Sigmoid colon (tissue), 7 donors: ENCODE results near the gene ETAA1. TPM values are rescaled to one million over a fixed set of nuclear protein-coding genes. Genes with fewer than 3 reads are reported as not detected.

Experiments
- DNase-seq: peaks from one replicate; pipeline ENCODE4 v3.0.0-alpha.2; 2019
- H3K27ac ChIP-seq, 4 donors: fragments of 200-600 bp; sonication (generic); one replicate each; pipeline ENCODE4 v1.5.1; 2016 to 2019; ENCODE audit warnings: mild to moderate bottlenecking in 1 of 4
- H3K27me3 ChIP-seq, 3 donors: fragments of 200-600 bp; sonication (generic); one replicate each; pipeline ENCODE4 v1.5.1; 2019; ENCODE audit warnings: mild to moderate bottlenecking in 1 of 3
- H3K36me3 ChIP-seq, 4 donors: fragments of 200-600 bp; sonication (generic); one replicate each; pipeline ENCODE4 v1.5.1; 2016 to 2019
- H3K4me1 ChIP-seq, 4 donors: fragments of 200-600 bp; sonication (generic); one replicate each; pipeline ENCODE4 v1.5.1; 2017 to 2019
- H3K4me3 ChIP-seq, 4 donors: fragments of 200-600 bp; sonication (generic); one replicate each; pipeline ENCODE4 v1.5.1; 2017 to 2019; ENCODE audit warnings: mild to moderate bottlenecking in 2 of 4, moderate library complexity in 1 of 4
- H3K9me3 ChIP-seq, 4 donors: fragments of 200-600 bp in 3 of 4; sonication (generic) in 3 of 4; one replicate each; pipeline versions ENCODE4 v1.5.1 to v1.6.1; 2013 to 2019
- CTCF ChIP-seq, 4 experiments: fragments of 450-650 bp in 3 of 4; fragments of 200-600 bp in 1 of 4; IDR thresholded peaks; one replicate each; pipeline ENCODE4 v1.5.1; 2016 to 2019; ENCODE audit warnings: antibody characterized with exemption in 4 of 4, mild to moderate bottlenecking in 3 of 4, moderate library complexity in 2 of 4
- EP300 ChIP-seq, 4 donors: sonication (generic); formaldehyde crosslinking; IDR thresholded peaks; one replicate each; pipeline ENCODE4 v1.6.1; 2017; ENCODE audit warnings: antibody characterized with exemption in 4 of 4
- POLR2A ChIP-seq, 2 donors: fragments of 450-650 bp; IDR thresholded peaks; one replicate each; pipeline ENCODE4 v1.6.1; 2016; ENCODE audit warnings: antibody characterized with exemption in 2 of 2, mild to moderate bottlenecking in 2 of 2, moderate library complexity in 2 of 2
- POLR2AphosphoS5 ChIP-seq, 4 donors: sonication (generic); formaldehyde crosslinking; IDR thresholded peaks; one replicate each; pipeline ENCODE4 v1.6.1; 2017; ENCODE audit warnings: antibody characterized with exemption in 4 of 4
- WGBS, 2 donors: extraction: QIAGEN DNeasy Blood & Tissue Kit; methylation state at CpG; one replicate each; pipeline ENCODE4 v1.1.7; 2013; 5-methylcytosine and 5-hydroxymethylcytosine counted together
- intact Hi-C: fragments of 100-400 bp; cut with DNase I; formaldehyde crosslinking; loops from one replicate; pipeline ENCODE4 v1.15.1; 2023
- polyA plus RNA-seq, 3 donors: library from polyadenylated mRNA; stranded (reverse); fragments of 200-250 nt; gene quantifications; one replicate each; pipeline ENCODE4 v1.2.3, GENCODE V29; 2013
- total RNA-seq, 4 donors: library from RNA; depleted of rRNA; stranded (reverse); fragments of >200 nt; gene quantifications; one replicate each; pipeline ENCODE4 v1.1.0, GENCODE V29; 2016
- donor health status: healthy with polysubstance abuse.
- donor health status: Bipolar disorder and iron deficiency.
- donor health status: healthy.

Gene ETAA1
- total and polyA plus RNA-seq, 7 donors, result 3.0 to 20.0 (median 12.1) TPM

- H3K27me3 ChIP-seq, result no peaks in the 10 kb centered on the region
- no peaks in the 10 kb centered on the region for H3K9me3 ChIP-seq
- no peak overlapping the region for H3K27ac ChIP-seq
- no peak for DNase-seq
- WGBS, 2 donors, result 91 to 94% methylated on average over 4 of the region's 4 CpGs
- intact Hi-C loops, result no loop called here
- H3K36me3 ChIP-seq, result peaks cover 0 to 39% (median 5%) of the 10 kb centered on the region in 4 donors
- TF ChIP-seq EP300 (IDR thresholded peaks at IDR 0.05), result no peak
- no peak for TF ChIP-seq POLR2AphosphoS5 (IDR thresholded peaks at IDR 0.05)
- no peak for TF ChIP-seq POLR2A (IDR thresholded peaks at IDR 0.05)
- no peak for TF ChIP-seq CTCF (IDR thresholded peaks at IDR 0.05)
- peaks cover 0 to 32% (median 13%) of the 10 kb centered on the region in 4 donors for H3K4me1 ChIP-seq
- H3K4me3 ChIP-seq, result no peak overlapping the region
These were observed 3.7 kb downstream of the ETAA1 start for GRCh38 chr2:67400560-67401485.

- H3K27me3 ChIP-seq, result no peaks in the 10 kb centered on the region
- intact Hi-C loops, result no loop called here
- H3K27ac ChIP-seq, result no peak overlapping the region
- no peaks in the 10 kb centered on the region for H3K9me3 ChIP-seq
- TF ChIP-seq CTCF (IDR thresholded peaks at IDR 0.05) (no peak), POLR2A (IDR thresholded peaks at IDR 0.05) (no peak), POLR2AphosphoS5 (IDR thresholded peaks at IDR 0.05) (no peak), EP300 (IDR thresholded peaks at IDR 0.05) (no peak)
- H3K4me3 ChIP-seq, result no peak overlapping the region
- no peak for DNase-seq
- peaks cover 0 to 6% (median 0%) of the 10 kb centered on the region in 4 donors for H3K4me1 ChIP-seq
- H3K36me3 ChIP-seq, result peaks cover 0 to 53% (median 1%) of the 10 kb centered on the region in 4 donors
These were observed 11.2 kb downstream of the ETAA1 start for GRCh38 chr2:67408346-67408745.

GRCh38 chr2:67412424-67412823 lies 15.3 kb downstream of the ETAA1 start:
- Histone ChIP-seq H3K4me1 (no peaks in the 10 kb centered on the region), H3K27me3 (no peaks in the 10 kb centered on the region), H3K27ac (no peak overlapping the region), H3K36me3 (peaks cover 0 to 24% (median 0%) of the 10 kb centered on the region in 4 donors), H3K4me3 (no peak overlapping the region), H3K9me3 (no peaks in the 10 kb centered on the region)
- 96 to 97% methylated on average over 3 of the region's 3 CpGs for WGBS, 2 donors
- DNase-seq, result no peak
- intact Hi-C loops, result no loop called here
- no peak for TF ChIP-seq POLR2AphosphoS5 (IDR thresholded peaks at IDR 0.05)
- TF ChIP-seq CTCF (IDR thresholded peaks at IDR 0.05), result no peak
- TF ChIP-seq POLR2A (IDR thresholded peaks at IDR 0.05), result no peak
- TF ChIP-seq EP300 (IDR thresholded peaks at IDR 0.05), result no peak

GRCh38 chr2:67414867-67415266 lies 17.7 kb downstream of the ETAA1 start:
- intact Hi-C loops, result no loop called here
- Histone ChIP-seq H3K4me1 (no peaks in the 10 kb centered on the region), H3K4me3 (no peak overlapping the region), H3K27me3 (no peaks in the 10 kb centered on the region), H3K9me3 (no peaks in the 10 kb centered on the region), H3K36me3 (peaks cover 0 to 19% (median 0%) of the 10 kb centered on the region in 4 donors), H3K27ac (no peak overlapping the region)
- TF ChIP-seq EP300 (IDR thresholded peaks at IDR 0.05) (no peak), POLR2A (IDR thresholded peaks at IDR 0.05) (no peak), POLR2AphosphoS5 (IDR thresholded peaks at IDR 0.05) (no peak), CTCF (IDR thresholded peaks at IDR 0.05) (no peak)
- DNase-seq, result no peak
- WGBS, 2 donors, result 67 to 91% methylated on average over 2 of the region's 2 CpGs
